ENCODE data around the gene CLCNKB. TPM values are rescaled to one million over a fixed set of nuclear protein-coding genes. Genes with fewer than 3 reads are reported as not detected.

Gene CLCNKB
- total RNA-seq, 1 donor from 2014 or later, result 0.63 TPM

GRCh38 chr1:16094453-16095158, 51.0 kb downstream of the CLCNKB start:
- DNase-seq (ENCODE audit: low spot score), result no peak

GRCh38 chr1:16095447-16095846, 51.9 kb downstream of the CLCNKB start:
- no peak for DNase-seq (ENCODE audit: low spot score)

- no peak for DNase-seq (ENCODE audit: low spot score)
Measured at GRCh38 chr1:16099412-16099811, 55.8 kb downstream of the CLCNKB start.

GRCh38 chr1:16101623-16102022, 58.0 kb downstream of the CLCNKB start:
- no peak for DNase-seq (ENCODE audit: low spot score)

Other genes with a start within 250 kb of the CLCNKB start
- 2.0 TPM for gene UQCRHL, start 236.1 kb upstream of the CLCNKB start, total RNA-seq
- gene SPEN, start 196.1 kb upstream of the CLCNKB start, total RNA-seq, result 44.5 TPM
- gene ZBTB17, start 67.7 kb upstream of the CLCNKB start, total RNA-seq, result 41.3 TPM
- not detected for gene SRARP, start 39.5 kb upstream of the CLCNKB start, total RNA-seq
- 187 TPM for gene HSPB7, start 25.7 kb upstream of the CLCNKB start, total RNA-seq
- 0.32 TPM for gene CLCNKA, start 21.7 kb upstream of the CLCNKB start, total RNA-seq
- 4.7 TPM for gene FAM131C, start 29.9 kb downstream of the CLCNKB start, total RNA-seq
- gene EPHA2, start 112.3 kb downstream of the CLCNKB start, total RNA-seq, result 37.2 TPM
- 6.4 TPM for gene ARHGEF19, start 168.9 kb downstream of the CLCNKB start, total RNA-seq
- gene CPLANE2, start 193.4 kb downstream of the CLCNKB start, total RNA-seq, result 20.6 TPM